ENCODE data around the gene MACROD1.

Gene MACROD1

GRCh38 chr11:64018310-64018709 lies 147.6 kb downstream of the MACROD1 start:
- Histone ChIP-seq H3K4me1 (no peaks in the 10 kb centered on the region), H3K36me3 (ENCODE audit: control insufficient read depth, insufficient read depth, low read length) (no peaks in the 10 kb centered on the region), H2AFZ (no peak overlapping the region), H3K79me2 (no peaks in the 10 kb centered on the region), H3K4me2 (ENCODE audit: low read length) (no peak overlapping the region), H3K27me3 (ENCODE audit: control insufficient read depth, insufficient read depth, low read length) (no peaks in the 10 kb centered on the region), H3K27ac (no peak overlapping the region), H3K9me3 (ENCODE audit: control insufficient read depth, low read length) (no peaks in the 10 kb centered on the region), H3K4me3 (ENCODE audit: low read depth, low read length) (no peak overlapping the region), H3K9ac (no peak overlapping the region)
- TF ChIP-seq CTCF (IDR thresholded peaks at IDR 0.05) = no peak

- H3K27ac ChIP-seq = no peak overlapping the region
- H3K4me1 ChIP-seq = no peaks in the 10 kb centered on the region
These were observed 148.0 kb downstream of the MACROD1 start for GRCh38 chr11:64017945-64018224.

DNA sequence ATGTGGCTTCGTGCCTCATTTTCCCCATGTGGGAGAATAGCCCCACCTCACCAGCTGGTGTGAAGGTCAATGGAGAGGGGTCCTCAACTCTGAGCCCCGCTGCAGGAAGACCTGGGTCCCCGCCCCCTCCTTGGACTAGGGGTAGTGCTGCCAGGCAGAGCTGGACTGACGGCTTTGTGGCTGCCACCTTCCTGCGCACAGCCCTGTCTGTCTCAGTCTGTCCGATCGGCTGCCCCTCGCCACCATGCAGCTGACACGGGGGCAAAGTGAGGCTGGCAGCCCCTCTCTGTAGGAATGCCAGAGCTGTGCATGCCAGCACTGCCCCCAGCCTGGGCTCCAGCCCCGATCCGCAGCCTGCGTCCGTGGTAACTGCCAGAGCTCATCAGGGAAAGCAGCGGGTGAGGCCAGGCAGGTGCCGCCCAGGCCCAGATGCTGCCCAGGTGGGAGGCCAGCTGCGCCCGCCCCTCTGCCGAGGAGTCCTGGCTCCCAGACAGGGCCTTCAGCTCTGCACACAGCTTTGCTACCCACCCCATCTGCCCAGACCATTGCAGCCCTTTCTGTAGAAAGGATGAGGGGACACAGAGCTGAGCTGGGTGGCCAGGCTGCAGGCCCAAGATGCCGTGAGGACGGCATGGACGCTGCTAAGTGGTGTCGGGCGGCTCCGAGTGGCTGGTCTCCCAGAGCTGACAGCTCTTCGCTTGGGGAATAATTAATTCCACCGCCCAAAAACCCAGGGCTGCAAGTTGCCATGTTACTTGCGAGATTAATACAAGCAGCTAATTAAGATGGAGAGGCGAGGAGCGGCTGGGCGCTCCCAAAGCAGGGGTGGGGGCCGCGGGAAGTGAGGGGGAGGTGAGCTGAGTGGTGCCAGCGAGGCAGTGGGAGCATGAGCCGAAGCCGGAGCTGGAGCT lies 149.7 kb downstream of the MACROD1 start:
- Histone ChIP-seq H3K27ac (no peak overlapping the region), H3K27me3 (ENCODE audit: control insufficient read depth, insufficient read depth, low read length) (no peaks in the 10 kb centered on the region), H3K4me1 (no peaks in the 10 kb centered on the region), H3K9ac (no peak overlapping the region), H3K4me2 (ENCODE audit: low read length) (no peak overlapping the region), H3K9me3 (ENCODE audit: control insufficient read depth, low read length) (no peaks in the 10 kb centered on the region), H3K36me3 (ENCODE audit: control insufficient read depth, insufficient read depth, low read length) (no peaks in the 10 kb centered on the region), H3K79me2 (no peaks in the 10 kb centered on the region), H2AFZ (no peak overlapping the region), H3K4me3 (ENCODE audit: low read depth, low read length) (no peak overlapping the region)
- TF ChIP-seq CTCF (IDR thresholded peaks at IDR 0.05) = no peak

More at GRCh38 chr11:64017945-64018224, 148.0 kb downstream of the MACROD1 start:
- Histone ChIP-seq H2AFZ (no peak overlapping the region), H3K4me2 (ENCODE audit: low read length) (no peak overlapping the region), H3K27me3 (ENCODE audit: control insufficient read depth, insufficient read depth, low read length) (no peaks in the 10 kb centered on the region), H3K9ac (no peak overlapping the region), H3K4me3 (ENCODE audit: low read depth, low read length) (no peak overlapping the region), H3K9me3 (ENCODE audit: control insufficient read depth, low read length) (no peaks in the 10 kb centered on the region), H3K36me3 (ENCODE audit: control insufficient read depth, insufficient read depth, low read length) (no peaks in the 10 kb centered on the region), H3K79me2 (no peaks in the 10 kb centered on the region)
- no peak for TF ChIP-seq CTCF (IDR thresholded peaks at IDR 0.05)

DNA sequence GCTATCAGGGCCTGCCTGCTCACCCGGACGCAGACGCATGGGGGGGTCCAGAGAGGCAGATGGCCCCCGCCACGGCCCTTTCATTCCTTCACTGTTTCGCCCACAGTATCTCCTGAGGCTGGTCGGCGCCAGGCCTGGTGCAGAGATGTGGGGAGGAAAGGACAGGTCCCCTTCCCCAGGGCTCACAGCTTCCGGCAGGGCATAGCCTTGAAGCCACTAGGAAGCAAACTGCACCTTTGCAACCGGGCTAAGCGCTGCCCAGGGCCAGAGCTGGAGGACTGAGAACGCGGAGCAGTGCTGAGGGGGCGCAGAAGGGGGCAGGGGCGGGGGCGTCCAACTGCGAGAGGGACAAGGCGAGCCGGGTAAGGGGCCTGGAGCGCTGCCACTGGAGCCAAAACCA lies 150.4 kb downstream of the MACROD1 start:
- Histone ChIP-seq H2AFZ (no peak overlapping the region), H3K9me3 (ENCODE audit: control insufficient read depth, low read length) (no peaks in the 10 kb centered on the region), H3K9ac (no peak overlapping the region), H3K27ac (no peak overlapping the region), H3K79me2 (no peaks in the 10 kb centered on the region), H3K4me2 (ENCODE audit: low read length) (no peak overlapping the region), H3K27me3 (ENCODE audit: control insufficient read depth, insufficient read depth, low read length) (no peaks in the 10 kb centered on the region), H3K4me1 (no peaks in the 10 kb centered on the region), H3K36me3 (ENCODE audit: control insufficient read depth, insufficient read depth, low read length) (no peaks in the 10 kb centered on the region), H3K4me3 (ENCODE audit: low read depth, low read length) (no peak overlapping the region)
- no peak for TF ChIP-seq CTCF (IDR thresholded peaks at IDR 0.05)

DNA sequence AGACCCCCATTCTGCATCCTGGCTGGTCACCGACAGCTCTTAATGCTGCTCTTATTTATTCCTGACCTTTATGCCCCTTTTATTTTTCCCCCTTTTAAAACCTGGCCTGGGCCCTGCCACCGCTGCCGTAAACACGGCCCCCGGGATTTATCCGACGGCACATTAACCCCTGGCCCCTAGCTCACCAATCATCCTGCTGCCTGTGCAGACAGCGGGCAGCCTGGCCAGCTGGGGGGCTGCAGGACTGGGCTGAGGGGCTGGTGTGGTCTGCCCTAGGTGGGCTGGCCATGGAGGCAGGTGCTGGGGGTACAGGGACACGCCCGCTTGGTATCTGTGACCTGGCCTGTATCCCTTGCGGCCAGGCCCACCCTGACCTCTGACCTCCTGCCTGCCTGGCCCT lies 151.6 kb downstream of the MACROD1 start:
- TF ChIP-seq CTCF (IDR thresholded peaks at IDR 0.05) = no peak
- no peak overlapping the region for H2AFZ ChIP-seq
- H3K36me3 ChIP-seq (ENCODE audit: control insufficient read depth, insufficient read depth, low read length) = no peaks in the 10 kb centered on the region
- no peaks in the 10 kb centered on the region for H3K4me1 ChIP-seq
- no peak overlapping the region for H3K27ac ChIP-seq
- no peak overlapping the region for H3K4me3 ChIP-seq (ENCODE audit: low read depth, low read length)
- no peak overlapping the region for H3K9ac ChIP-seq
- no peak overlapping the region for H3K4me2 ChIP-seq (ENCODE audit: low read length)
- no peaks in the 10 kb centered on the region for H3K27me3 ChIP-seq (ENCODE audit: control insufficient read depth, insufficient read depth, low read length)
- no peaks in the 10 kb centered on the region for H3K9me3 ChIP-seq (ENCODE audit: control insufficient read depth, low read length)
- no peaks in the 10 kb centered on the region for H3K79me2 ChIP-seq
